Occipital lobe (tissue), 2 donors: Measurements from ENCODE around the gene PLK4. TPM values are rescaled to one million over a fixed set of nuclear protein-coding genes. Genes with fewer than 3 reads are reported as not detected.
"Not testable (repeated sequence)": the region's sequence is repeated elsewhere in the genome, so short reads cannot be mapped to it uniquely, and the experiment has no call there.

Experiments used
- DNase-seq: peaks from one replicate; lab custom pipeline; 2025; lab: John Stamatoyannopoulos, UW
- total RNA-seq: library from RNA; depleted of rRNA; stranded (reverse); fragments of >200 nt; gene quantifications from one replicate; pipeline ENCODE4 v1.2.3, GENCODE V29; 2014

Gene PLK4
- total RNA-seq = 11.7 TPM

DNA sequence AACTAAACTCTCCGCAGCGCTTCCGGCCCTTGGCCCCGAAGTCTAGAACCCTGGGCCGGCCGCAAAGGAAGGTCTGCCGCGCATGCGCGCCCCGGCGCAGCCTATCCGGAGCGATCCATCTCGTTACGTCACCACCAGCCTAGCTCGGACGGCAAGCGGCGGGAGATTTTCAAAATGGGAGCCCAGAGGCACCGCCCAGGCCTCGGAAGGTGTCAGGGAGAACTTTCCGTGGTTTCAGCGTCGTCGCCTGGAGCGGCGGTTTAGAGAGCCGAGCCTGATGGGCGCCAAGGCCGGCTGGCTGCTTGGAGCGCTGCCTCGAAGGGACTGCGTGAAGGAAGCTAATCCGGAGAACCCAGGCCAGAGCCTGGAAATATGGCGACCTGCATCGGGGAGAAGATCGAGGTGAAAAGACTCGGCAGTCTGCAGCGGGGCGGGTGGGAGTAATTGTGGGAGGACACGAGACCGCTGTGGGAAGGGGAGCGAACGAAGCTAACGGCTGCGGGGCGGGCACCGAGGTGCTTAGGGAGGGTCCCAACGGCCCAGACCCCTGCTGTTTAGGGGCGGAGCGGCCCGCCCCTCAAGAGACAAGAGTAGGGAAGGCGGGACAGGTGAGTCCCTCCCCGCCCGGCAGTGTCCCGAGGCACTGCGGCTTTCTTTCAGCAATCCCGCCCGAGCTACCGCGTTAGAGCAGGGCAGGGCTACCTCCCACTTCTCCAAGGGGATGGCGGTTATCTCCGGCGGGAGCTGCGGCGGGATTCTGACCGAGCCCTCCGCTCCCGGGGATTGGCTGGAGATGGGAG is at the start of gene PLK4:
Gene PLK4 (plus strand): TSS at position 131 of the 800 bp plus-strand sequence. CDS start 242 bp downstream, at position 373.
- DNase-seq = peak; percentile 87

GRCh38 chr4:127832585-127832984 is 48.1 kb upstream of the PLK4 start:
- DNase-seq = no peak

DNA sequence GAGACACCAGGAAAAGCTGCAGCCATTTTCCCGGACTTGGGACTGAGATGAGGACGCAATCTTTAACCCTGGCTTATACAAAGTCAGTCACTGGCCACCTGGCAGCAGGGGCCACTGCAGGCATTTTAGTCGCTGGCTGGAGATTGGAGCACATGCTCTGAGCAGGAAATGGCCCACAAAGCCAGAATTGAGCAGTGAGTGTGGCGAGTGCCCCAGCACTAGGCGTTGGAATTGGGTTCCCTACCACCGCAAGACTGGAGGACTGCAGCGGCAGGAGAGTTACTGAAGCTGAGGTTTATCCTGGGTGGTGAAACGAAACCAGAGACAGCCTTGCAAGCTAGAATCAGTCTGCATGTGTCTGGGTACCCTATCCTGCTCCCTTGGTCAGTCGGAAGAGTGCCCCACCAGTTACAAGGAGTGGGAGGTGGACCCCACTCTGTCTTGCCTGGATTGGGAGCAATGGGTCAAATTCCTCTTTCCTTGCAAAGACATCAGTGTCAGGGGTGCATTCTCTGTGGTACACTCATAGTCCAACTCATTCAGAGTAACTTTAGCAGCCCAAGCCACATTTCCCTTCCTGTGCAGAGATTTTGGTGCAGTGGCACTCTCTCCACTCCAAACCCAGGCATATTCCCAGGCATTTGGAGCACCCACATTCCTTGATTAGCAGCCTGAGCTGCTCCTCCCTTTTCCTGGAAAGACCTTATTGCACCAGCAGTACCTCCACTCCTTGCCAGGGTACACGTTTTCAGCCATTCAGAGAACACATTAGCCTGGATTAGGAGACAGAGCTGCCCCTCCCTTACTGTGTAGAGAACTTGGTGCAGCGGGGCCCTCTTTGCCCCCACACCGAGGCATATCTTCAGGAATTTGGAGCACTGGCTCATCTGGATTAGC is 36.7 kb upstream of the PLK4 start:
- DNase-seq = no peak

DNA sequence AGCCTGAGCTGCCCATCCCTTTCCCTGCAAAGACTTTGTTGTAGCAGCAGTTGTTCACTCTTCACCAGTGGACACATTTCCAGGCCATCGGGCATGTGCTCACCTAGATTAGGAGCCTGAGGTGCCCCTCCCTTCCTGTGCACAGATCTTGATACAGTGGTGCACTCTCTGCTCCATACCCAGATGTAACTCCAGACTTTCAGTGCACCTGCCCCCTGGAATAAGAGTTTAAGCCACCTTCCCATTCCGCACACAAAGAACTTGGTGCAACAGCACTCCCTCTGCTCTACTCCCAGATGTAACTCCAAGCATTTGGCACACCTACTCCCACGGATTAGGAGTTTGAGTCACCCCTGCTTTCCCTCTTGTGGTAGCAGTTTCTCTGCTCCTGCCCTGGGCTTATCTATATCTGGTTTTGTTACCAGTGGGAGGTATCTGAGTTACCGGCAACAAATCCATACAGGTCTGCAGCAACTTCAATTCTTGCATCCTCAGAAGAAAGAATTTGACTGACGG is 36.0 kb upstream of the PLK4 start:
- DNase-seq = no peak

GRCh38 chr4:127846061-127846460 is 34.6 kb upstream of the PLK4 start:
- no peak for DNase-seq

GRCh38 chr4:127846765-127847164 is 33.9 kb upstream of the PLK4 start:
- no peak for DNase-seq

DNA sequence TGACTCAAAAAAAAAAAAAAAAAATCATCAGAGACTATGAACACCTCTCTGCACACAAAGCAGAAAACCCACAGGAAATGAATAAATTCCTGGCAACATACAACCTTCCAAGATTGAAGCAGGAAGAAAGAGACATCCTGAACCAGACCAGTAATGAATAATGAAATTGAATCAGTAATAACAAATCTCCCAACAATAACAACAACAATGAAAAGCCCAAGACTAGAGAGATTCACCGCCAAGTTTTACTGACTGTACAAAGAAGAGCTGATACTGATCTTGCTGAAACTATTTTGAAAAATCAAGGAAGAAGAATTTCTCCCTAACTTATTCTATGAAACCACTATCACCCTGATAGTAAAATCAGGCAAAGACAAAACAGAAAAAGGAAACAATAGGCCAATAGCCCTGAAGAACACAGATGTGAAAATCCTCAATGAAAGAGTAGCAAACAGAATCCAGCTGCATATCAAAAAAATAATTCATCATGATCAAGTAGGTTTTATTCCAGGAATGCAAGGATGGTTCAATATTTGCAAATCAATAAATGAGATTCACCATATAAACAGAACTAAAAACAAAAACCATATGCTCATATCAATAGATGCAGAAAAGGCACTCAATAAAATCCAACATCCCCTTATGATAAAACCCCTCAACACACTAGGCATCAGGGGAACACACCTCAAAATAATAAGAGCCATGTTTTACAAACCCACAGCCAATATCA is 31.0 kb upstream of the PLK4 start:
- no peak for DNase-seq

DNA sequence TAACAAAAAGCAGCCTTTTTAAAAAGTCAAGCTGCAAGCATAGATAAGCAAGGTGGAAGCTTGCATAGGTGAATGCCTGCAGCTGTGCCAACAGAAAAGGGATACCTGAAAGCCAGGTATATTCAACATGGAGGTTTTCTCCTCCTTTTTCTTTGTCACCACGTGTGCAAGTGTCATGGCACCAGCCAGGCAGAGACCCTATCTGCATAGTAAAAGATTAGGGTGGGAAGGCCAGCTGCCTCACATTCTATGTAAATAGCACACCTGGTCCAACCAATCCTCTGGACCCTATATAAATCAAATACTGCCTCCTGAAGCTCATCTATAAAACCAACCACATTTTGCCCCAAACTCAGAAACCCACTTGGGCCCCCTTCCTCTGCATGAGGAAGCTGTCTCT is 28.0 kb upstream of the PLK4 start:
- no peak for DNase-seq

GRCh38 chr4:127856196-127856812 is 24.4 kb upstream of the PLK4 start:
- no peak for DNase-seq

DNA sequence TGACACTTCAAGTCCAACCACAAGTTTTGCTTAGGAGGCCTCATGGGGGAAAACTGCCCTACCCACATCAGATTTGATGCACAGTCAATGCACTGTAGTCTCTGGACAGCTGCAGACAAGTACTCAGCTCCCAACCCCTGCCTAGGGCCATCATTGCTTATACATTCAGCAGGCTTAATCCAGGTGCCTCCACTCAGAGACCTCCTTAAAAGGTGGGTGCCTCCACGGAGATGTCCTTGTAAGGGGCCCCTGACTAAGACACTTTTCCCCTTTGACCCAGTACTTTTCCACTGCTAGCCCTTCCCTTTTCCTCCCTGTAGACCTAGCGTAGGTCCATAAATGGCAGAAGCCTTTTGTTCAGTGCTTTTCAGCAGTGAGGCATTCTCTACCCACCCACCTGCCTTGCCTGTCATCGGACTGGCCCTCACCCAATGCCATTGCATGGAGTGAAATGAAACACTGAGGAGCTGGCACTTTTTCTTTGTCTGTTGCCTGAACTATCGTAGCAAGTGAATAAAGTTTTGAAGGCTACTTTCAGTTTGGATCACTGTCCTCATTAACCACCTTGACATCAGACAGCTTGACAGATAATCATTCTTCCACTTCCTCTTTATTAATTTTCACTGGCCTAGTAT is 23.8 kb upstream of the PLK4 start:
- no peak for DNase-seq

DNA sequence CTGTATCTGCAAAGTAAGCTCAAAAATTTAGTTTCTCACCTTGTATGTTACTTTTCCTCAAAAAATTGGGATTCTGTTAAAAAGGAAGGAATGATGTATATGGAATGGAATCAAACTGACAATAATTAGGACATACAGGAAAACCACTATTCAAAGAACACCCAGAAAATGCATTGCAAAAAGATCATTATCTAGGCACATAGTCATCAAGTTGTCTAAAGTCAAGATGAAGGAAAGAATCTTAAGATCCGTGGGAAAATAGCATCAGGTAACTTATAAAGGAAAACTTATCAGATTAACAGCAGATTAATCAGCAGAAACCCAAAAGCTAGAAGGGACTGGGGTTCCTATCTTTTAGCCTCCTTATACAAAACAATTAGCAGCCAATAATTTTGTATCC is 23.1 kb upstream of the PLK4 start:
- no peak for DNase-seq

- DNase-seq = no peak
Observed at GRCh38 chr4:127868196-127868595, 12.5 kb upstream of the PLK4 start.

GRCh38 chr4:127870281-127870680 is 10.4 kb upstream of the PLK4 start:
- no peak for DNase-seq

DNA sequence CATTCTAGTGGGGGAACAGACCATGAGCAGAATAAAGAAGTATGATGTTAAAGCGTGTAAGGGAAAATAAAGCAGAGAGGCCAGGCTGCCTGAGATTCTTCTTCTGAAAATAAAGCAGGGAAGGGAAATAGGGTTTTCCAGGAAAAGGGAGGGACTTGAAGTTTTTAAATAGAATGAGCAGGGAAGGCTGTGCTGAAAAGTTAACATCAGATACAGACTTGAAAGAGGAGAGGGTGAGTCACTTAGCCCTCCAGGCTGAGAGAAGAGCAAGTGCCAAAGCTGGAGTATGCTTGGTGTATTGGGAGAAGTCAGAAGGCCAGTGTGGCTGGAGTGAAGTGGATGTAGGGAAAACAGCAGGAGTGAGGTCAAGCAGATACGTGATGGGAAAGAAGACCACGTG is 10.0 kb upstream of the PLK4 start:
- DNase-seq = no peak

- DNase-seq = no peak
Observed at GRCh38 chr4:127875791-127876190, 4.9 kb upstream of the PLK4 start.

GRCh38 chr4:127881563-127881864 is 821 bp downstream of the PLK4 start:
- DNase-seq = no peak

- no peak for DNase-seq
Observed at GRCh38 chr4:127888559-127888958, 7.9 kb downstream of the PLK4 start.

DNA sequence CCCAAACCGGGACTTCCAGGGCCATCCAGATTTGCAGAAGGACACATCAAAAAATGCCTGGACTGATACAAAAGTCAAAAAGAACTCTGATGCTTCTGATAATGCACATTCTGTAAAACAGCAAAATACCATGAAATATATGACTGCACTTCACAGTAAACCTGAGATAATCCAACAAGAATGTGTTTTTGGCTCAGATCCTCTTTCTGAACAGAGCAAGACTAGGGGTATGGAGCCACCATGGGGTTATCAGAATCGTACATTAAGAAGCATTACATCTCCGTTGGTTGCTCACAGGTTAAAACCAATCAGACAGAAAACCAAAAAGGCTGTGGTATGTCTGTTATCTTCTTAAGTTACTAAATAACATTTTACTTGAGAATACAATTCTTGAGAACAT is 9.2 kb downstream of the PLK4 start:
- DNase-seq = no peak

DNA sequence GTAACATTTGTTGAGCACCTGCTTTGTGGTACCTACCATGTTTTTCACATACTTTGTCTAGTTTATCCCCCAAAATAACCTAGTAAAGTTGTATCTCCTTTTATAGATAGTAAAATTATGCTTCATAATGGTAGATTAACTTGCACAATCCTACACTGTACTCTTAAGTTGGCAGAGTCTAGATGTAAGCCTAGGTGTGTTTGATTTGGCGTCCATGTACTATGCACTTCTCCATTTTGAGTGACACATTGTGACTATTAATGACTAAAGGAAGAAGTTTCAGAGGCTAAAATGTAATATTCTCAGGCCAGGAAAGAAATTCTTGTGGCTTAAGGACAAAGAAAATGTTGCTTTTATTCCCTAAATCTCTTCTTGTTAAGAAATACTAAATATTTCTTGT is 15.4 kb downstream of the PLK4 start:
- DNase-seq = no peak

- no peak for DNase-seq
Observed at GRCh38 chr4:127896528-127896927, 15.8 kb downstream of the PLK4 start.

DNA sequence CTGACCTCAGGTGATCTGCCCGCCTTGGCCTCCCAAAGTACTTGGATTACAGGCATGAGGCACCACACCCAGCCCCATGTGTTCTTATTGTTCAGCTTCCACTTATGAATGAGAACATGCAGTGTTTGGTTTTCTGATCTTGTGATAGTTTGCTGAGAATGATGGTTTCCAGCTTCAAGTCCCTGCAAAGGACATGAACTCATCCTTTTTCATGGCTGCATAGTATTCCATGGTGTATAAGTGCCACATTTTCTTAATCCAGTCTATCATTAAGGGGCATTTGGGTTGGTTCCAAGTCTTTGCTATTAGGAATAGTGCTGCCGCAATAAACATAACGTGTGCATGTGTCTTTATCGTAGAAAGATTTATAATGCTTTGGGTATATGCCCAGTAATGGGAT is 19.0 kb downstream of the PLK4 start:
- DNase-seq = not testable (repeated sequence)
